ENCODE results near the gene PTPRC. TPM values are rescaled to one million over a fixed set of nuclear protein-coding genes. Genes with fewer than 3 reads are reported as not detected.

PTPRC gene
- polyA plus RNA-seq, 2 of the 4 experiments (the other 2 are of a cell fraction) = not detected

DNA sequence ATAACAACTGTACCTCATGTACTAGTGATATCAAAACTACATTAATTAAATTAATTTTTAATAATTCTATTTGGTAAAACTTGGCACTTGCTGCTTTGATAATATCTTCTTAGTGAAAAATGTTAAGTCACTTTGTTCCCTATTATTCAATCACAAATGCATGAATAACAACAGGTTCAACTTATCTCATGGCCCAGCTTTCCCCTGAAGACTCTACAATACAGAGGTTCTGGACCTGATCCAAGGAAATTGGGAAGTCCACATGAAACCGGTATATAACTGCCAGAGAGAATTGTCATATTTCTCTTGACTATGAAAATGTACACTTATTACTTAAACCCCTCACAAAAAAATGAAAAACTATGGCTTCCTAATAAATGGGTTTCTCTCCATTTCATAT, 33.9 kb upstream of the PTPRC start:
- ChIA-PET POLR2A (no interaction called here), CTCF (no interaction called here)
- ATAC-seq (no peak), DNase-seq (ENCODE audit: low read depth in 1 of 2, low spot score in 1 of 2) (no peak), FAIRE-seq (no peak)
- Histone ChIP-seq H3K9me3 (no peaks in the 10 kb centered on the region), H3K4me2 (no peak overlapping the region), H3K4me1 (no peaks in the 10 kb centered on the region), H3K27ac (no peak overlapping the region), H3K4me3 (no peak overlapping the region)
- TF ChIP-seq KDM1A (IDR thresholded peaks at IDR 0.05; ENCODE audit: low read depth) (no peak), MAZ (IDR thresholded peaks at IDR 0.05; ENCODE audit: borderline replicate concordance, low read depth, low read length) (no peak), EHMT2 (IDR thresholded peaks at IDR 0.05; ENCODE audit: low read depth) (no peak), HMGXB4 (CRISPR knock-in tag; IDR thresholded peaks at IDR 0.05; ENCODE audit: borderline replicate concordance) (no peak), GATA3 (IDR thresholded peaks at IDR 0.05; ENCODE audit: borderline replicate concordance) (no peak), EHF (CRISPR knock-in tag; IDR thresholded peaks at IDR 0.05) (no peak), ZFP36 (IDR thresholded peaks at IDR 0.05; ENCODE audit: borderline replicate concordance, partially characterized antibody) (no peak), CBX8 (IDR thresholded peaks at IDR 0.05) (no peak), TP53 (CRISPR knock-in tag; IDR thresholded peaks at IDR 0.05) (no peak), E2F6 (IDR thresholded peaks at IDR 0.05; ENCODE audit: borderline replicate concordance, low read depth) (no peak), ATOH8 (CRISPR knock-in tag; IDR thresholded peaks at IDR 0.05; ENCODE audit: low read depth) (no peak), HOXB5 (CRISPR knock-in tag; IDR thresholded peaks at IDR 0.05) (no peak), ELK1 (IDR thresholded peaks at IDR 0.05; ENCODE audit: low read depth, low read length) (no peak)
- TF ChIP-seq, protein P1, sequence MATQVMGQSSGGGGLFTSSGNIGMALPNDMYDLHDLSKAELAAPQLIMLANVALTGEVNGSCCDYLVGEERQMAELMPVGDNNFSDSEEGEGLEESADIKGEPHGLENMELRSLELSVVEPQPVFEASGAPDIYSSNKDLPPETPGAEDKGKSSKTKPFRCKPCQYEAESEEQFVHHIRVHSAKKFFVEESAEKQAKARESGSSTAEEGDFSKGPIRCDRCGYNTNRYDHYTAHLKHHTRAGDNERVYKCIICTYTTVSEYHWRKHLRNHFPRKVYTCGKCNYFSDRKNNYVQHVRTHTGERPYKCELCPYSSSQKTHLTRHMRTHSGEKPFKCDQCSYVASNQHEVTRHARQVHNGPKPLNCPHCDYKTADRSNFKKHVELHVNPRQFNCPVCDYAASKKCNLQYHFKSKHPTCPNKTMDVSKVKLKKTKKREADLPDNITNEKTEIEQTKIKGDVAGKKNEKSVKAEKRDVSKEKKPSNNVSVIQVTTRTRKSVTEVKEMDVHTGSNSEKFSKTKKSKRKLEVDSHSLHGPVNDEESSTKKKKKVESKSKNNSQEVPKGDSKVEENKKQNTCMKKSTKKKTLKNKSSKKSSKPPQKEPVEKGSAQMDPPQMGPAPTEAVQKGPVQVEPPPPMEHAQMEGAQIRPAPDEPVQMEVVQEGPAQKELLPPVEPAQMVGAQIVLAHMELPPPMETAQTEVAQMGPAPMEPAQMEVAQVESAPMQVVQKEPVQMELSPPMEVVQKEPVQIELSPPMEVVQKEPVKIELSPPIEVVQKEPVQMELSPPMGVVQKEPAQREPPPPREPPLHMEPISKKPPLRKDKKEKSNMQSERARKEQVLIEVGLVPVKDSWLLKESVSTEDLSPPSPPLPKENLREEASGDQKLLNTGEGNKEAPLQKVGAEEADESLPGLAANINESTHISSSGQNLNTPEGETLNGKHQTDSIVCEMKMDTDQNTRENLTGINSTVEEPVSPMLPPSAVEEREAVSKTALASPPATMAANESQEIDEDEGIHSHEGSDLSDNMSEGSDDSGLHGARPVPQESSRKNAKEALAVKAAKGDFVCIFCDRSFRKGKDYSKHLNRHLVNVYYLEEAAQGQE (IDR thresholded peaks at IDR 0.05) = no peak
- TF ChIP-seq, protein P2, sequence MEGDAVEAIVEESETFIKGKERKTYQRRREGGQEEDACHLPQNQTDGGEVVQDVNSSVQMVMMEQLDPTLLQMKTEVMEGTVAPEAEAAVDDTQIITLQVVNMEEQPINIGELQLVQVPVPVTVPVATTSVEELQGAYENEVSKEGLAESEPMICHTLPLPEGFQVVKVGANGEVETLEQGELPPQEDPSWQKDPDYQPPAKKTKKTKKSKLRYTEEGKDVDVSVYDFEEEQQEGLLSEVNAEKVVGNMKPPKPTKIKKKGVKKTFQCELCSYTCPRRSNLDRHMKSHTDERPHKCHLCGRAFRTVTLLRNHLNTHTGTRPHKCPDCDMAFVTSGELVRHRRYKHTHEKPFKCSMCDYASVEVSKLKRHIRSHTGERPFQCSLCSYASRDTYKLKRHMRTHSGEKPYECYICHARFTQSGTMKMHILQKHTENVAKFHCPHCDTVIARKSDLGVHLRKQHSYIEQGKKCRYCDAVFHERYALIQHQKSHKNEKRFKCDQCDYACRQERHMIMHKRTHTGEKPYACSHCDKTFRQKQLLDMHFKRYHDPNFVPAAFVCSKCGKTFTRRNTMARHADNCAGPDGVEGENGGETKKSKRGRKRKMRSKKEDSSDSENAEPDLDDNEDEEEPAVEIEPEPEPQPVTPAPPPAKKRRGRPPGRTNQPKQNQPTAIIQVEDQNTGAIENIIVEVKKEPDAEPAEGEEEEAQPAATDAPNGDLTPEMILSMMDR (IDR thresholded peaks at IDR 0.05) = no peak
- 68% methylated on average over 1 of the region's 1 CpG for WGBS (ENCODE audit: missing lambda C conversion rate)

GRCh38 chr1:198605406-198605805, 33.4 kb upstream of the PTPRC start:
- H3K9me3 ChIP-seq = no peaks in the 10 kb centered on the region
- DNase-seq (ENCODE audit: low read depth in 1 of 2, low spot score in 1 of 2) (no peak), FAIRE-seq (no peak), ATAC-seq (no peak)
- H3K27ac ChIP-seq = no peak overlapping the region
- WGBS (ENCODE audit: missing lambda C conversion rate) = 45% methylated on average over 4 of the region's 4 CpGs
- H3K4me3 ChIP-seq = no peak overlapping the region
- H3K4me1 ChIP-seq = no peaks in the 10 kb centered on the region
- CTCF ChIA-PET = interaction anchor here (0.9 kb wide), 1 partner anchor 20 kb away, joined by 3 read pairs; no protein-coding TSS in a partner anchor
- POLR2A ChIA-PET = no interaction called here
- no peak overlapping the region for H3K4me2 ChIP-seq
- TF ChIP-seq RARB (CRISPR knock-in tag; IDR thresholded peaks at IDR 0.05) (no peak), HOXB5 (CRISPR knock-in tag; IDR thresholded peaks at IDR 0.05) (no peak), BHLHE40 (IDR thresholded peaks at IDR 0.05; ENCODE audit: low read depth, low read length) (no peak), MAZ (IDR thresholded peaks at IDR 0.05; ENCODE audit: borderline replicate concordance, low read depth, low read length) (no peak), NR3C1 (IDR thresholded peaks at IDR 0.05) (no peak), KDM5A (IDR thresholded peaks at IDR 0.05) (no peak), HOXB13 (CRISPR knock-in tag; IDR thresholded peaks at IDR 0.05; ENCODE audit: low read depth) (no peak), TFCP2L1 (CRISPR knock-in tag; IDR thresholded peaks at IDR 0.05) (no peak), HEYL (CRISPR knock-in tag; IDR thresholded peaks at IDR 0.05) (no peak), ZFP36 (IDR thresholded peaks at IDR 0.05; ENCODE audit: borderline replicate concordance, partially characterized antibody) (no peak), ATOH8 (CRISPR knock-in tag; IDR thresholded peaks at IDR 0.05; ENCODE audit: low read depth) (no peak), RCOR1 (IDR thresholded peaks at IDR 0.05; ENCODE audit: low read depth, low read length) (no peak)
- TF ChIP-seq, protein P2 (IDR thresholded peaks at IDR 0.05) = no peak
